Urinary bladder (tissue), 4 donors: Measurements from ENCODE around the gene ILKAP. TPM values are rescaled to one million over a fixed set of nuclear protein-coding genes. Genes with fewer than 3 reads are reported as not detected.

Source experiments
- DNase-seq: peaks from one replicate; pipeline ENCODE4 v3.0.0-alpha.2; 2015; ENCODE audit errors: extremely low spot score
- H3K27ac ChIP-seq: one replicate; pipeline ENCODE4 v1.5.1; 2013; ENCODE audit warnings: low read depth, mild to moderate bottlenecking, moderate library complexity
- H3K36me3 ChIP-seq: one replicate; pipeline ENCODE4 v1.6.1; 2013; ENCODE audit warnings: mild to moderate bottlenecking, moderate library complexity; ENCODE audit not compliant: insufficient read depth
- H3K4me1 ChIP-seq: one replicate; pipeline ENCODE4 v1.6.1; 2013; ENCODE audit warnings: mild to moderate bottlenecking, moderate library complexity; ENCODE audit not compliant: insufficient read depth
- H3K4me3 ChIP-seq: one replicate; pipeline ENCODE4 v1.5.1; 2013; ENCODE audit warnings: low read depth, low read length
- WGBS: extraction: QIAGEN DNeasy Blood & Tissue Kit; methylation state at CpG from one replicate; pipeline ENCODE4 v1.1.7; 2013; 5-methylcytosine and 5-hydroxymethylcytosine counted together
- polyA plus RNA-seq: library from polyadenylated mRNA; stranded (reverse); fragments of 200-250 nt; gene quantifications from one replicate; pipeline ENCODE4 v1.2.3, GENCODE V29; 2013
- total RNA-seq: library from RNA; depleted of rRNA; stranded (reverse); fragments of >200 nt; gene quantifications from one replicate; pipeline ENCODE4 v1.2.3, GENCODE V29; 2014
- donor health status: healthy with polysubstance abuse.
- donor health status: healthy.

Gene ILKAP
- total and polyA plus RNA-seq, 2 donors, result 32.0 to 41.6 TPM

DNA sequence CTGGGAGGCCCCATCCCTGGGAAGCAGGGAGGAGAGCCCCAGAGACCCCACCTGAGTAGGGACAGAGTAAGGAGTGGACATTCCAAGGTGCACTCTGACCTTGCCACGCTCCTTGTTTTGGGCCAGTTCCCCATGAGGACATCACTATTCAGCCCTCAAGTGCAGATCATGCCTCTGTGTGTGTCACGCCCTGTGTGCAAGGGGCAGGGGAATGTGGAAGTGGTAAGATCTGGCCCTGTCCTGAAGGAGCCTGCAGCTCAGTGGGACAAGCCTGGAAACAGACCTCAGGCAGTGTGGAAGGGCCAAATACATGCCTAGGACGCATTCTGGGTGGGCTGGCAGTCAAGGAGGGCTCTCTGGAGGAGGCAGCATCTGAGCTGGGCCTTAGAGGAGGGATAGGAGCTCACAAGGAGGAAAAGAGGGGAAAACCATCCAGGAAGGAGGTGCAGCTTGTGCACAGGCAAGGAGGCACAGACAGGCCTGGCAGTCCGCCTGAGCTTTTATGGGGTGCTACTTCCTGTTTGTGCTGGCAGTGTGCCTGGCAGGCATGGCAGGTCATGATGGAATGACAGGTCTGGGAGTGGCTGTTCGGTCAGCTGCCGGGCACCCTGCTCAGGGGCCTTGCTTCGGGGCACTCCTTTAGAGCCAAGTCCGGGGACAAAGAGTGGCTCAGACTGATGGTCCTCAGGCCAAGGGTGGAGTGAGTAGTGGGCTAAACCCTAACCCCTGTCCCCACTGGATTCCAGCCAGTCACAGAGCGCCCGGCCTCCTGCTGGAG is 61.8 kb downstream of the ILKAP start:
- DNase-seq, result peak; percentile 51
- no peaks in the 10 kb centered on the region for H3K4me1 ChIP-seq
- H3K27ac ChIP-seq, result no peak overlapping the region
- H3K4me3 ChIP-seq, result no peak overlapping the region
- 83% methylated on average over 10 of the region's 10 CpGs for WGBS
- H3K36me3 ChIP-seq, result no peaks in the 10 kb centered on the region

DNA sequence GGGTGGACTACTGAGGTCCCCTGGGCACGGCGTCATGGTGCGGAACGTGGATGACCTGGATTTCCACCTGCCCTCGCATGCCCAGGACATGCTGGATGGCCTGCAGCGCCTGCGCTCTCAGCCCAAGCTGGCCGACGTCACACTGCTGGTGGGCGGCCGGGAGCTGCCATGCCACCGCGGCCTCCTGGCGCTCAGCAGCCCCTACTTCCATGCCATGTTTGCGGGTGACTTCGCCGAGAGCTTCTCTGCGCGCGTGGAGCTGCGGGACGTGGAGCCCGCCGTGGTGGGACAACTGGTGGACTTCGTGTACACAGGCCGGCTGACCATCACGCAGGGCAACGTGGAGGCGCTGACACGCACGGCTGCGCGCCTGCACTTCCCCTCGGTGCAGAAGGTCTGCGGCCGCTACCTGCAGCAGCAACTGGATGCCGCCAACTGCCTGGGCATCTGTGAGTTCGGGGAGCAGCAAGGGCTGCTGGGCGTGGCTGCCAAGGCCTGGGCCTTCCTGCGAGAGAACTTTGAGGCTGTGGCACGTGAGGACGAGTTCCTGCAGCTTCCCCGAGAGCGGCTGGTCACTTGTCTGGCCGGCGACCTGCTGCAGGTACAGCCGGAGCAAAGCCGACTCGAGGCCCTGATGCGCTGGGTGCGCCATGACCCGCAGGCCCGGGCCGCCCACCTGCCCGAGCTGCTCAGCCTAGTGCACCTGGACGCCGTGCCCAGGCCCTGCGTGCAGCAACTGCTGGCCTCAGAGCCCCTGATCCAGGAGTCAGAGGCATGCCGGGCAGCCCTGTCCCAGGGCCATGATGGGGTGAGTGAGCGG is 62.6 kb downstream of the ILKAP start:
- Histone ChIP-seq H3K36me3 (no peaks in the 10 kb centered on the region), H3K4me1 (no peaks in the 10 kb centered on the region), H3K4me3 (no peak overlapping the region), H3K27ac (no peak overlapping the region)
- DNase-seq, result no peak
- WGBS, result 96% methylated on average over 60 of the region's 60 CpGs

DNA sequence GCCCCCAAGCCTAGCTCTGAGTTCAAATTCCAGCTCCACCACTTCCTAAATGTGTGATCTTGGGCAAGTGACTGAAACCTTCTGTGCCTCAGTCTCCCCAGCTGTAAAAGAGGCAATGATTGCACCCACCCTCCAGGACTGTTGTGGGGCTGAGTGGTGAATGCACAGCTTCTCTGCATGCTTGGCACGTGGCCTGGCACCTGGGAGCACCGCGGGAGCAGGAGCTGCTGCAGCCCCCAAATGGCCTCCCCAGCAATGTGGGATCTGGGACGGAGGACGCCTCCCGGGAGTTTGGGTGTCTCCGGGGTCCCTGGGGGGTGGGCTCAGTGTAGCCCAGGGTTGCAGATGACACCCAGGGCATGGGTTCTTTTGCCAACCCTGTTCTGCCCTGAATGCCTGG is 63.5 kb downstream of the ILKAP start:
- H3K4me3 ChIP-seq, result no peak overlapping the region
- H3K4me1 ChIP-seq, result no peaks in the 10 kb centered on the region
- 91% methylated on average over 7 of the region's 7 CpGs for WGBS
- H3K36me3 ChIP-seq, result no peaks in the 10 kb centered on the region
- no peak overlapping the region for H3K27ac ChIP-seq
- no peak for DNase-seq

DNA sequence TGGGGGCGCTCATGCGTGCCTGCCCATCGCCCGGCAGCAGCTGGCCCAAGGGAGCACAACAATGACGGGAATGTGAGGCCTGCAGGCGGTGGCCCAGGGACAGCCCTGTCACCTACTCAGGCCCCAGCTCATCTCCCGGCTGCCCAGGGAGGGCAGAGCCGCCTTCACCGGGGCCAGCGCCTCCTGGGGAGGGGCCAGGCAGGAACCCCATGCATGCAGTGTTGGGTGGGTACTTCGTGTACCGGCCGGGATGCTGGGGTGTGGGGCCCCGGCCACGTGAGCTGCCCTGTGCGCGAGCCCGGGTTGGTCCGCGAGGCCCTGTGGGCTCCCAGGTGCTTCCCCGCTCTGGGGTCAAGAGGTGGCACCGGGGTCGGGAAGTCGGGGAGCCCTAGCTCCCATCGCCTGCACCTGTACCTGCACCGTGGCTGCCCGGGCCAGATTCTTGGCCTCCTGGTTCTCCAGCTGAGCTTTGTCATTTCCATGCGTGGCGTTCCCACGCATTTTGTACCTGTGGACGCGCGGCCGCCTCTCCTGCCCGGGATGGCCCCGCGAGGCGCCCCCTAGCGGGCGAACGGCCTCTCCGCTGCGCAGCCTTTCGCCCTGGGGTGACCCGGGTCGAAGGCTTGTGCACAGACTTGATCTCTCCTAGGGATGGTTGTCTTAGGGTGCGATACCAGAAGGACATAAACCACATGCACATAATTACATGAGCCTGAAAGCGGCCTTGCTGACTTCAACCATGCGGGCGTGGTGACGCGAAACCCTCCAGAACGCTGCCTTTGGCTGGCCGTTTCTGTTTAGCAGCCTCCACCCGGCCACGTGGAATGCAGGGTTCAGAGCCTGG is 64.1 kb downstream of the ILKAP start:
- Histone ChIP-seq H3K4me1 (no peaks in the 10 kb centered on the region), H3K36me3 (no peaks in the 10 kb centered on the region), H3K4me3 (no peak overlapping the region), H3K27ac (no peak overlapping the region)
- 69% methylated on average over 56 of the region's 56 CpGs for WGBS
- no peak for DNase-seq

DNA sequence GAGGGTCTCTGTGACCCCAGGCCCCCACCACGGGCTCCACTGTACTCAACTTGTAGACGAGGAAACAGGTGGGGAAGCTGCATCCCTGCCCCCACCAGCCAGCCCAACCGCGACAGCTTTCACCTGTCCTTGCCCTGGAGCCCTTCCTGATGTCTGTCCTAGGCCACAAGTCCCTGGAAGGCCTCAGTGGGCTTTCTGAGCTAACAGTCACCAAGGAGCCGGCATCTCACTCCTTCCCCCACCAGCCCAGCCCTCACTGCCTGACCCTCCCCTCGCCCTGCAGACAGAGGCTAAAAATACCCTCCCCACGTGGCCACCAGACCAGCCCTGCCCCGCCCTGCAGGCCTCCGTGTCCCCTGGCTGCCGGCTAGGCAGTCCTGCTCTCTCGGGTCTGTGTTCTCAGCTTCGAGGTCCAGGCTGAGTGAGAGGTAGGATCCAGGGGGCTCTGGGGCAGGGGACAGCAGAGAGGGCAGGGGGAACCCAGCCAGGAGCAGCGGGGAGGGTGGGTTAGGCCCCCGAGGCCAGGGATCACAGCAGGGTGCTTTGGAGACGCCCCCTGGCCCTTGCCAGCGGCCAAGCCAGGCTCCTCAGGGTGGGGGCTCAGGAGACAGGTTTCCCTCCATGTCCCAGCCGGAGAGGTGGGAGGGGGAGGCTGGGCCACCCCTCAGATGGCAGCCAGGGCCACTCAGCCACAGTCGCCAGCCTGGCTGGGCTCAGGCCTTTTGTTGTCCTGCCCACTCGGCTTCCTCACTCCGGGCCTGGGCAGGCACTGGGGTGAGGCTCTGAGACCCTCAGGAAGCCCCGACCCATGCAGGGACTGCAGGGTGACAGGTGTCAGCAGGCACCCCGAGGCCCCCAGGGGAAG is 64.9 kb downstream of the ILKAP start, which contains the start of gene KLHL30:
KLHL30 (plus strand) TSS at position 338 of the 865 bp plus-strand sequence. CDS start 2,087 bp downstream, outside the sequence.
- Histone ChIP-seq H3K27ac (no peak within 1 kb of the TSS), H3K4me3 (no peak within 1 kb of the TSS), H3K4me1 (no peaks in the 10 kb centered on the region), H3K36me3 (no peaks in the 10 kb centered on the region)
- WGBS, result 53% methylated on average over 22 of the region's 22 CpGs
- DNase-seq, result no peak

DNA sequence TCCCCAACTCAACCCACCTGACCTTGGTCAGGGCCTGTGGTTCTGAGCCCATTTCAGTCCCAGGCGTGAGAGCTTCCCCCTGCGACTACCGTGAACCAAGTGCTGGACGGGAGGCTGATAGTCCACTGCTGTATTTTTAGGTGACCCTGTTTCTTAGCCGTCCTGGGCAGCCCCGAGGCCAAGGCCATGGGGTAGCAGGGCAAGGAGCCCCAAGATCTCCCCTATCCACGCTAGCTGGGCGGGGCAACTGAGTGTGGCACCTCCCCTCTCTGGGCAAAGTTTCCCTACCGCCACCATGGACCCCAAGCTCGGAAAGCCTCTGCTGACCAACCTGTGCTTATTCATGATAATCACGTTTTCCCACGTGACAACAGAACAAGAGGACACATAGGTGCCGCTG is 65.6 kb downstream of the ILKAP start:
- no peaks in the 10 kb centered on the region for H3K4me1 ChIP-seq
- 96% methylated on average over 13 of the region's 13 CpGs for WGBS

DNA sequence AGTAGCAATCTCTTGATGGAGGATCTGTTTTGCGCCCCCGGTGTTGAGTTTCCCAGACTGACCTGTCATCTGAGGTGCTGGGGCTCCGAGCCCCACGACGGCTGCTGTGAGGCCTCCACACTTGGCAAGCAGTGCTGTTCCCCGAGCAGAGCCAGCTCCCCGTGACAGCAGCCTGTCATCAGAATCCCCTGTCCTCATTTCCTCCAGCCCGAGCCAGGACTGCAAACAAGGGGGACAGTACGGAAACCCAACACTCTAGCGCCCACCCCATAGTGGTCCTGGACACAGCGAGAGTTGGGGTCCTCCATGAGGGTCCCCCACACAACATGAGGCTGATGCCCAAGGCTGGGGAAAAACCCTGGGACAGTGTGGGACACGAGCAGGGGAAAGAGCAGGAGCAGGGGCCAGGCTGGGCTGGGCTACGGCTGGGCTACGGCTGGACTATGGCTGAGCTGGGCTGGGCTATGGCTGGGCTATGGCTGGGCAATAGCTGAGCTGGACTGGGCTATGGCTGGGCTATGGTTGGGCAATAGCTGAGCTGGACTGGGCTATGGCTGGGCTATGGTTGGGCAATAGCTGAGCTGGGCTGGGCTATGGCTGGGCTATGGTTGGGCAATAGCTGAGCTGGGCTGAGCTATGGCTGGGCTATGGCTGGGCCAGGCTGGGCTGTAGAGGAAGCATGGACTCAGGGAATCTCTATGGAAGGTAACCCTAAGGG is 66.5 kb downstream of the ILKAP start:
- Histone ChIP-seq H3K36me3 (no peaks in the 10 kb centered on the region), H3K4me1 (no peaks in the 10 kb centered on the region), H3K4me3 (no peak overlapping the region), H3K27ac (no peak overlapping the region)
- WGBS, result 66% methylated on average over 14 of the region's 14 CpGs
- DNase-seq, result no peak

More for the DNA sequence above, 65.6 kb downstream of the ILKAP start:
- H3K4me3 ChIP-seq, result no peak overlapping the region
- H3K27ac ChIP-seq, result no peak overlapping the region
- no peak for DNase-seq
- H3K36me3 ChIP-seq, result no peaks in the 10 kb centered on the region

DNA sequence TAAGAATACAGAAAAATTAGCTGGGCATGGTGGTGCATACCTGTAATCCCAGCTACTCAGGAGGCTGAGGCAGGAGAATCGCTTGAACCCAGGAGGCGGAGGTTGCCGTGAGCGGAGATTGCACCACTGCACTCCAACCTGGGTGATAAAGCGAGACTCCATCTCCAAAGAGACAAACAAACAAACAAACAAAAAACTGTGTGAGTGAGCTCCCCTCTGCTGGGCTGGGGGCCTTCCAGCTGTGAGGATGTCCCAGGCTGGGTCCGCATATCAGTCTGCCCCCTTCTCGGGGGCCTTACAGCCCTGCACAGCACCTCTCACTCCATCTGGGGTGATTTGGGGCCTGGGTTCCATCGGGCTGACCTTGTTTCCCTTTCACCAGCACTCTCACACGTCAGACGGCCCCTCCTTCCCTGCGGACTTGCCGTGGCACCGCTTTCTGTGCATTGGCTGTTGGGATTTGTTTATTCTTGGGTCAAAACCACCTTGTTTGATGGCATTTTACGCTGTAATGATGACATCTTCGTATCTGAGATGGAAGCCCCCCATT is 67.8 kb downstream of the ILKAP start:
- WGBS, result 85% methylated on average over 15 of the region's 15 CpGs
- H3K4me1 ChIP-seq, result no peaks in the 10 kb centered on the region
- no peaks in the 10 kb centered on the region for H3K36me3 ChIP-seq
- no peak overlapping the region for H3K4me3 ChIP-seq
- H3K27ac ChIP-seq, result no peak overlapping the region
- DNase-seq, result no peak

DNA sequence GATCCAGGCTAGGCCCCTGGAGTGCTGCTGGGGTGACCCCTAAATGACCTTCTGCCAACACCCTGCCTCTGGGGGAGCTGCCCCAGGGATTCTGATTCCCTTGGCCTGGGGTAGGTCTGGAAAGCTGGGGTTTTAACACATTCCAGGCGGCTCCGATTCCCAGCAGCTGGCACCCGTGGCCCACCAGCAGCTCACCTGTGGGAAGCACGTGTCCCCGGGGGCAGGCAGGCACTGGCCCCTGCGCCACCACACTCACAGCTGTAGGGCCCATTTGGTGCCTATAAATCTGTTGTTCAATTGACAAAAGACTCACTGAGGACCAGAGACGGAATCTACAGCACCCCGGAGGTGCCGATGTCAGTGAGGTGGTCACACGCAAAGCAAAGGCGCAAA is 69.1 kb downstream of the ILKAP start:
- no peak overlapping the region for H3K27ac ChIP-seq
- WGBS, result 93% methylated on average over 11 of the region's 11 CpGs
- no peak for DNase-seq
- H3K36me3 ChIP-seq, result no peaks in the 10 kb centered on the region
- H3K4me3 ChIP-seq, result no peak overlapping the region
- H3K4me1 ChIP-seq, result no peaks in the 10 kb centered on the region

GRCh38 chr2:238133499-238134392 is 69.7 kb downstream of the ILKAP start:
- WGBS, result 77% methylated on average over 14 of the region's 14 CpGs
- H3K36me3 ChIP-seq, result no peaks in the 10 kb centered on the region
- H3K4me1 ChIP-seq, result no peaks in the 10 kb centered on the region
- no peak for DNase-seq
- no peak overlapping the region for H3K4me3 ChIP-seq
- H3K27ac ChIP-seq, result no peak overlapping the region
